K562 (cell line): ENCODE data around the gene FOXJ3. TPM values are rescaled to one million over a fixed set of nuclear protein-coding genes. Genes with fewer than 3 reads are reported as not detected.

Experiments
- ATAC-seq: fragments of 200-7000 bp; cut with Tn5 transposase; 3 replicates; pipeline ENCODE4 v1.9.1; 2020; ENCODE audit warnings: moderate library complexity
- BruUV-seq: library from RNA; stranded (reverse); fragments of 400-500 nt; replicated peaks from 2 replicates; lab custom pipeline; 2021; lab: Mats Ljungman, UMichigan
- CTCF ChIA-PET: fragments of 300-600 bp; formaldehyde crosslinking; extraction: SDS; loops from one replicate; lab custom pipeline; 2021; ENCODE audit warnings: low intra/inter-chr PET ratio; lab: Yijun Ruan, JAX
- POLR2A ChIA-PET: fragments of 300-600, 350-650 bp; sonication (Branson Sonifier 250); formaldehyde crosslinking; extraction: SDS; loops from one replicate; lab custom pipeline; 2021; ENCODE audit warnings: antibody characterized with exemption, inconsistent platforms; lab: Yijun Ruan, JAX
- DNase-seq, 4 experiments: peaks; one replicate each; pipeline versions ENCODE4 v3.0.0 to v3.0.0-alpha.2; 2011 to 2018; ENCODE audit warnings: low spot score in 3 of 4, mixed read lengths in 3 of 4; ENCODE audit errors: extremely low read depth in 1 of 4
- FAIRE-seq: peaks from 2 replicates; lab custom pipeline; 2011; peaks lifted over from hg19 to GRCh38; lab: Jason Lieb, UNC
- H2AFZ ChIP-seq: 2 replicates; pipeline ENCODE4 v1.6.0; 2011; ENCODE audit warnings: low read depth, low read length, control low read depth, inconsistent platforms
- H3K27ac ChIP-seq: fragments of 200-600 bp; 3 replicates; pipeline ENCODE4 v1.8.0; 2011; ENCODE audit warnings: low read depth, mild to moderate bottlenecking, control low read depth, inconsistent platforms, low read length, moderate library complexity, mixed read lengths; ENCODE audit errors: extremely low read depth
- H3K27me3 ChIP-seq, 2 experiments: fragments of 300-600 bp in 1 of 2; 2 replicates in 1 of 2; 3 replicates in 1 of 2; pipeline versions ENCODE4 v1.6.0 to v1.8.0; 2011; ENCODE audit warnings: inconsistent platforms in 2 of 2, low read length in 2 of 2, mild to moderate bottlenecking in 1 of 2, mixed read lengths in 1 of 2, moderate library complexity in 1 of 2; ENCODE audit not compliant: control insufficient read depth in 2 of 2, insufficient read depth in 2 of 2
- H3K36me3 ChIP-seq: fragments of 300-600 bp; 3 replicates; pipeline ENCODE4 v1.8.0; 2011; ENCODE audit warnings: mild to moderate bottlenecking, low read length, inconsistent platforms; ENCODE audit not compliant: control insufficient read depth, insufficient read depth
- H3K4me1 ChIP-seq, 2 experiments: fragments of 200-600 bp in 1 of 2; replicated peaks in 1 of 2; 2 replicates in 1 of 2; 3 replicates in 1 of 2; pipeline versions ENCODE4 v1.5.1 to v1.8.0; 2011; ENCODE audit warnings: inconsistent platforms in 2 of 2, low read length in 2 of 2, mild to moderate bottlenecking in 1 of 2, mixed read lengths in 1 of 2, moderate library complexity in 1 of 2; ENCODE audit not compliant: control insufficient read depth in 2 of 2, insufficient read depth in 2 of 2
- H3K4me2 ChIP-seq: 2 replicates; pipeline ENCODE4 v1.6.1; 2011; ENCODE audit warnings: low read length, control low read depth, inconsistent platforms, mixed read lengths; ENCODE audit not compliant: insufficient read depth
- H3K4me3 ChIP-seq: fragments of 200-600 bp; sonication (generic), shearing (Covaris generic); 2 replicates; pipeline ENCODE4 v1.5.1; 2016; ENCODE audit warnings: control low read depth, inconsistent platforms
- H3K79me2 ChIP-seq: fragments of 200-600 bp; 3 replicates; pipeline ENCODE4 v1.8.0; 2011; ENCODE audit warnings: low read length, inconsistent platforms; ENCODE audit not compliant: control insufficient read depth, insufficient read depth
- H3K9ac ChIP-seq, 2 experiments: 2 replicates each; pipeline versions ENCODE4 v1.6.0 to v1.6.1; 2011; ENCODE audit warnings: low read depth in 2 of 2, low read length in 2 of 2, control low read depth in 1 of 2, inconsistent platforms in 1 of 2, mild to moderate bottlenecking in 1 of 2, mixed read lengths in 1 of 2; ENCODE audit not compliant: insufficient read depth in 1 of 2
- H3K9me1 ChIP-seq: one replicate; pipeline ENCODE4 v1.6.0; 2011; ENCODE audit warnings: inconsistent platforms, mild to moderate bottlenecking, low read length, moderate library complexity; ENCODE audit not compliant: control insufficient read depth, insufficient read depth
- H3K9me3 ChIP-seq: replicated peaks from 2 replicates; pipeline ENCODE4 v1.5.1; 2011; ENCODE audit warnings: low read depth, low read length, inconsistent platforms; ENCODE audit not compliant: control insufficient read depth, insufficient read depth
- H4K20me1 ChIP-seq: replicated peaks from 2 replicates; pipeline ENCODE4 v1.6.1; 2011; ENCODE audit warnings: low read length, inconsistent platforms, mixed read lengths; ENCODE audit not compliant: control insufficient read depth, insufficient read depth
- CTBP1 ChIP-seq: fragments of 450-650 bp; IDR thresholded peaks from 2 replicates; pipeline ENCODE4 v1.6.1; 2016; ENCODE audit warnings: borderline replicate concordance
- NFIC ChIP-seq: fragments of 450-650 bp; IDR thresholded peaks from 2 replicates; pipeline ENCODE4 v1.6.1; 2017; ENCODE audit warnings: mild to moderate bottlenecking, inconsistent platforms
- WGBS: fragments of 100-300 bp; shearing (Covaris generic); methylation state at CpG from one replicate; pipeline ENCODE4 v1.1.6; 2016; ENCODE audit warnings: low coverage, mixed read lengths; ENCODE audit not compliant: insufficient coverage; ENCODE audit errors: missing lambda C conversion rate; 5-methylcytosine and 5-hydroxymethylcytosine counted together
- in situ Hi-C: fragments of 300-500 bp; cut with MboI; formaldehyde crosslinking; loops from 4 replicates; pipeline ENCODE4 v1.15.0; 2018; ENCODE audit warnings: inconsistent platforms, mixed read lengths
- intact Hi-C: fragments of 100-400 bp; cut with micrococcal nuclease; formaldehyde crosslinking; loops from 2 replicates; pipeline ENCODE4 v1.14.2; 2022
- polyA plus RNA-seq, 8 experiments: library from polyadenylated mRNA; depleted of rRNA in 4 of 8; stranded (reverse) in 5 of 8; unstranded in 3 of 8; fragments of >200 nt; fragmentation: Nextera tagmentation in 2 of 8; fragmentation: Illumina TruSeq in 1 of 8; extraction: Ambion mirVana in 2 of 8; extraction: Trizol in 1 of 8; gene quantifications; 2 replicates each; pipeline versions ENCODE4 v1.2.1 to v1.2.3, GENCODE V29; 2011 to 2014; ENCODE audit warnings: inconsistent platforms in 1 of 8, missing spikeins in 1 of 8
- total RNA-seq, 7 experiments: library from RNA; depleted of rRNA in 6 of 7; stranded (reverse); fragments of >200 nt in 6 of 7; fragmentation: Illumina TruSeq in 2 of 7; extraction: Trizol in 2 of 7; gene quantifications; 2 replicates each; pipeline versions ENCODE4 v1.2.1 to v1.2.3, GENCODE V29; 2011 to 2021; ENCODE audit warnings: low replicate concordance in 1 of 7
- TF ChIP-seq, protein P1 (sequence below), 2 experiments: fragments of 450-650 bp; formaldehyde crosslinking in 1 of 2; IDR thresholded peaks; 2 replicates each; pipeline versions ENCODE4 v1.4.0 to v1.6.1; 2014 to 2020; ENCODE audit warnings: mild to moderate bottlenecking in 2 of 2, borderline replicate concordance in 1 of 2, low read depth in 1 of 2

The FOXJ3 gene
- total and polyA plus RNA-seq, 9 of the 15 experiments (the other 6 are each of a cell fraction or from before 2014, with no cell fraction given): 8.7 to 35.3 (median 23.4) TPM

DNA sequence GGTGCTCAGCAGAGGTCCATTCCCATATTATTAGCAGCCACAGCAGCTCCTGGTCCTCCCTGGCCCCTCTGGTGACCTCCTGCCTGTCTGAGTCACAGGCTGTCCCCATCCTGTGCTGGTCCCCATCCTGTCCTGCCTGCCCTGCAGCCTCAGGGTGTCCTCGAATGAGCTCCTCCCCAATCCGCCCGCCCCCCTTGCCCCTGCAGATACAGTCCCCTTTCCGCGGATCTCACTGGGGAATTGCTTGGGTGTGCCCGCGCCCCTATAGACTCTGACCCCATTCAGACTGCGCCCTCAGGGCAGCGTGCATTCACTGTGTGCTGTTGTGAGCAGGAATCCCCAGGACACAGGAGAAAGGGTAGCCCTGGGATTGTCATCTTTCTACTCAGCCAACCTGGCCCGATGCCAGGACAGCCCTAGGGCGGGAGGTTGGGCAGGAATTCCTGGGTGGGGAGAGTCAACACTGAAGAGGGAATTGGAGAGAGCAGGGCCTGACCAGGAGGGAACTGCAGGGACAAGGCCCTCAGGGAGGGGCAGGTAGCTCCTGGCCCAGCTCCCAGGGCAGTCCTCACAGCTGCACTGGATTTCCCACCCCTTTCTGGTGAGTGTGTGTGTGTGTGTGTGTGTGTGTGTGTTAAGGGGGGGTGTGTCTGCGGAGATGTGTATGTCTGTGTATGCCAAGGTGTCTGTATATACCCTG is 169.4 kb downstream of the FOXJ3 start:
- H3K4me2 ChIP-seq: no peak overlapping the region
- no peak overlapping the region for H3K27ac ChIP-seq
- no TSS peak for BruUV-seq
- intact Hi-C loops: no loop called here
- TF ChIP-seq CTBP1: no peak
- peak; percentile 88 for TF ChIP-seq NFIC
- TF ChIP-seq, all 486 proteins: peak for 1
- H3K4me1 ChIP-seq: peaks cover 0 to 16% of the 10 kb centered on the region in 2 experiments; a peak in 1 of 5 replicates
- H2AFZ ChIP-seq: no peak overlapping the region
- WGBS: 9% methylated on average over 12 of the region's 12 CpGs
- peaks cover 3 to 39% of the 10 kb centered on the region in 2 experiments; a peak in 3 of 5 replicates for H3K27me3 ChIP-seq
- no peak overlapping the region for H3K4me3 ChIP-seq
- H4K20me1 ChIP-seq: no peaks in the 10 kb centered on the region; the same call in 1 of the 2 replicates
- H3K79me2 ChIP-seq: no peaks in the 10 kb centered on the region
- DNase-seq (no peak), FAIRE-seq (no peak), ATAC-seq (no peak)
- POLR2A ChIA-PET: no interaction called here
- in situ Hi-C loops: no loop called here
- CTCF ChIA-PET: no interaction called here
- no peaks in the 10 kb centered on the region for H3K9me1 ChIP-seq
- H3K36me3 ChIP-seq: no peaks in the 10 kb centered on the region
- no peaks in the 10 kb centered on the region; the same call in 1 of the 2 replicates for H3K9me3 ChIP-seq
- H3K9ac ChIP-seq: peak overlapping the region in 1 of 2 experiments; percentile 48; a peak in 1 of 4 replicates

GRCh38 chr1:42164551-42165420 is 170.2 kb downstream of the FOXJ3 start, which contains the start of gene GUCA2A:
TSS of gene GUCA2A (minus strand) at chr1:42164745. CDS start at chr1:42164712, 33 bp downstream.
- no peaks in the 10 kb centered on the region for H3K79me2 ChIP-seq
- no peak within 1 kb of the TSS for H2AFZ ChIP-seq
- H3K27me3 ChIP-seq: peaks cover 3 to 39% of the 10 kb centered on the region in 2 experiments; a peak in 3 of 5 replicates
- H3K4me3 ChIP-seq: no peak within 1 kb of the TSS
- 7% methylated on average over 24 of the region's 24 CpGs for WGBS
- CTCF ChIA-PET: no interaction called here
- H3K9ac ChIP-seq: 0 out of 4 replicates have a peak within 1 kb of the TSS, but pooled peaks of 1 of the 2 experiments have one; percentile 48
- no peaks in the 10 kb centered on the region for H3K36me3 ChIP-seq
- intact Hi-C loops: no loop called here
- no peak within 1 kb of the TSS for H3K27ac ChIP-seq
- peaks cover 0 to 16% of the 10 kb centered on the region in 2 experiments; a peak in 1 of 5 replicates for H3K4me1 ChIP-seq
- BruUV-seq: no TSS peak
- no peak within 1 kb of the TSS for H3K4me2 ChIP-seq
- H4K20me1 ChIP-seq: no peaks in the 10 kb centered on the region; the same call in 1 of the 2 replicates
- no peaks in the 10 kb centered on the region; the same call in 1 of the 2 replicates for H3K9me3 ChIP-seq
- POLR2A ChIA-PET: no interaction called here
- no peak for ATAC-seq
- no peak for DNase-seq
- H3K9me1 ChIP-seq: no peaks in the 10 kb centered on the region
- no peak for FAIRE-seq
- in situ Hi-C loops: no loop called here
- TF ChIP-seq, protein P1, sequence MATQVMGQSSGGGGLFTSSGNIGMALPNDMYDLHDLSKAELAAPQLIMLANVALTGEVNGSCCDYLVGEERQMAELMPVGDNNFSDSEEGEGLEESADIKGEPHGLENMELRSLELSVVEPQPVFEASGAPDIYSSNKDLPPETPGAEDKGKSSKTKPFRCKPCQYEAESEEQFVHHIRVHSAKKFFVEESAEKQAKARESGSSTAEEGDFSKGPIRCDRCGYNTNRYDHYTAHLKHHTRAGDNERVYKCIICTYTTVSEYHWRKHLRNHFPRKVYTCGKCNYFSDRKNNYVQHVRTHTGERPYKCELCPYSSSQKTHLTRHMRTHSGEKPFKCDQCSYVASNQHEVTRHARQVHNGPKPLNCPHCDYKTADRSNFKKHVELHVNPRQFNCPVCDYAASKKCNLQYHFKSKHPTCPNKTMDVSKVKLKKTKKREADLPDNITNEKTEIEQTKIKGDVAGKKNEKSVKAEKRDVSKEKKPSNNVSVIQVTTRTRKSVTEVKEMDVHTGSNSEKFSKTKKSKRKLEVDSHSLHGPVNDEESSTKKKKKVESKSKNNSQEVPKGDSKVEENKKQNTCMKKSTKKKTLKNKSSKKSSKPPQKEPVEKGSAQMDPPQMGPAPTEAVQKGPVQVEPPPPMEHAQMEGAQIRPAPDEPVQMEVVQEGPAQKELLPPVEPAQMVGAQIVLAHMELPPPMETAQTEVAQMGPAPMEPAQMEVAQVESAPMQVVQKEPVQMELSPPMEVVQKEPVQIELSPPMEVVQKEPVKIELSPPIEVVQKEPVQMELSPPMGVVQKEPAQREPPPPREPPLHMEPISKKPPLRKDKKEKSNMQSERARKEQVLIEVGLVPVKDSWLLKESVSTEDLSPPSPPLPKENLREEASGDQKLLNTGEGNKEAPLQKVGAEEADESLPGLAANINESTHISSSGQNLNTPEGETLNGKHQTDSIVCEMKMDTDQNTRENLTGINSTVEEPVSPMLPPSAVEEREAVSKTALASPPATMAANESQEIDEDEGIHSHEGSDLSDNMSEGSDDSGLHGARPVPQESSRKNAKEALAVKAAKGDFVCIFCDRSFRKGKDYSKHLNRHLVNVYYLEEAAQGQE (IDR thresholded peaks at IDR 0.05; ENCODE audit: borderline replicate concordance): no peak
- TF ChIP-seq, protein P1 (CRISPR knock-in tag; IDR thresholded peaks at IDR 0.05; ENCODE audit: low read depth): no peak
